SW 1271 (cell line): ENCODE data around the gene SLC24A3.

Source experiments
- DNase-seq, 2 experiments: peaks; one replicate each; lab custom pipeline; 2025; lab: John Stamatoyannopoulos, UW

SLC24A3 gene

DNA sequence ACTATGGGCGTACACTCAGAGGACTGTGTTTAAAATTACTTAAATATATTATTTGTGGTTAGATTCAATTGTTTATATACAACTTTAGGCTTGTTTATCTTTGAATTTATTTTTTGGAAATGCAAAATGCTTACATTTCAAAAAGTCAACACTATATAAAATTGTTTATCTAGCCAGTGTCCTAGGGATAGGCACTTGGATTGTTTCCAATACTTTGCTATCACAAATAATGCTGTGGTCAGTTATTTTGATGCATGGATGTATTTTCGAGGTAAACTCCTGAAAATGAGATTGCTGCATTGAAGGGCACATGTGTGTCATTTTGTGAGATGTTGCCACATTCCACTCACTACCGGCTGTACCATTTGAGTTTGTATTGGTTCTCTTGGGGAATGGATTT is 213.9 kb downstream of the SLC24A3 start:
- DNase-seq = no peak

DNA sequence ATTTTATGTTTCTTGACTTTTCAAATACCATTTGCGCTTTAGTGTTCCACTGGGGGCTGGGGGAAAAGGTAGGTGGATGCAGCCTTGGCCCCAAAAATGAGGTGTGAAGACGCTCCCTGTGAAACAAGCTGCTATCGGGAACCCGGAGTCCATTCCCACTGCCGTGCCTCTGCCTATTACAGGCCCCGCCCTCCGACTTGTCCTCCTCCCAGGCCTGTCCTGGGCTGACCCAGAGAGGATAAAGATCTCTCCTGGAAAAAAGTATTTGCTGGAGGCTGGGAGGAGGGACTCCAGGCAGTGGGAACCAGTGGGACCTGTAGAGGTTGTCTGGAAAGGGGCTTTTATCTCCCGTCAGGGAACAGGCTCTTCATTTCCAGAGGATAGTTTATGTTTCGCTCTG is 215.0 kb downstream of the SLC24A3 start:
- DNase-seq = no peak

GRCh38 chr20:19427913-19428312 is 215.5 kb downstream of the SLC24A3 start:
- no peak for DNase-seq

GRCh38 chr20:19428324-19428723 is 215.9 kb downstream of the SLC24A3 start:
- DNase-seq = no peak

DNA sequence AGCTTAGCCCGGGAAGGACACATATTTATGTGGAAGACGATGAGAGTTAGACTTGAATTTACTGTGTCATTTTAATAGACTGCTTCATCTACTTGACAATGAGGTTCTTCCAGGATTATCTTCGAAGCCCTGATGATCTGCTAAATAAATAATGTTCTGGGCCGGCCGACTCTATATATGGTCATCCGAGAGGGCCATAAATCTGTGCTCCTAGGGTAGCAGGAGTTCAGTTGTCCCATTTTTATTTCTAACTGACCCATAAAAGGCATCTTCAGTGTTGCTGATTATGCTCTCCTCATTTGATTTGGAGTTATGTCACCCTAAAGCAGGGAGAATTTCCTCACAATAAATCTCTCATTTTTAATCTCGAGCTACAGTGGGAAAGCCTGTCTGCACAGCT is 217.1 kb downstream of the SLC24A3 start:
- DNase-seq = no peak

DNA sequence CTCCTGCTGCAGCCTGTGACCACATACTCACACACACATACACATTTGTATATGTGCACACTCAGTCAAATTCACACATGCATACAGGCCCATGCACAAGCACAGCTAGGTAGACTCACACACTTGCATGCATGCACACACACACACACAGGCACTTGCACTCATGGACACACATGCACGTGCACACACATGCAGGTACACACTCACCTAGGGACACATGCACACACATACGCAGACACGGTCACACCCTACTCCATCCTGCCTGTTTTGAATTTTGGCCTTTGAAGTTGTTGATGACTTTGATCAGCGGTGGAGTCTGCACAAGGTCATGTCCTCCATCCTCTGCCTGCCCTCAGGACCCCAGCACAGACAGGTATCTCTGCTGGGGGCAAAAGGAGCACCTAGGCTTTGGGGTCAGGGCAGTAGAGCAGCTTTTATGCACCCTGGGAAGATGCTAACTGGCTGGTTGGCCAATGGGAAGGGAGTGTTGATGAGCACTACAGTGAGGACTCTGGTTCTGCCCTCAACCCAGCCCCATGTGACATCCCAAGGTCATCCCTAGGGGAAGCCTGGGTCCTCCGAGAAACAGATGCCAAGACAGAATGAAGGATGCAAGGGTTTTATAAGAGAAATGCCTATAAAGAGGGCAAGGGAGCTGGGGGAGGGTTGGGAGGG is 218.3 kb downstream of the SLC24A3 start:
- DNase-seq = no peak

DNA sequence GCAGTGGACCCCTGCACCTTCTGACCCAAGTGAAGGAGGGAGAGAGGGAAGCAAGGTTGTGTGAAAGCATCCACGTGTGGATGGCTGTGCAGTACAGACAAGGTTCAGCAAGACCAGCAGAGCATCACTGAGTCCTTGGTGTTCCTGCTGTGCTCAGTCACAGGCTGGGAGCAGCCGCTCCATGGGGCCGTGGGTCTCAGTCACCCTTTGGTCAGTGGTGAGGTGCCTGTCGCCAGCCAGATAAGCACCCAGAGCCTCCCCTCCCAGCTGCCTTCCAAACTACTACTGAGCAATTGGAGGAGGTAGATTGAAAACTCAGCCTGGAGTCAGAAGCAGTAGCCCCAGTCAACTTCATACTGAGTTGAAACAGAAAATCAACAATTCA is 218.9 kb downstream of the SLC24A3 start:
- no peak for DNase-seq

DNA sequence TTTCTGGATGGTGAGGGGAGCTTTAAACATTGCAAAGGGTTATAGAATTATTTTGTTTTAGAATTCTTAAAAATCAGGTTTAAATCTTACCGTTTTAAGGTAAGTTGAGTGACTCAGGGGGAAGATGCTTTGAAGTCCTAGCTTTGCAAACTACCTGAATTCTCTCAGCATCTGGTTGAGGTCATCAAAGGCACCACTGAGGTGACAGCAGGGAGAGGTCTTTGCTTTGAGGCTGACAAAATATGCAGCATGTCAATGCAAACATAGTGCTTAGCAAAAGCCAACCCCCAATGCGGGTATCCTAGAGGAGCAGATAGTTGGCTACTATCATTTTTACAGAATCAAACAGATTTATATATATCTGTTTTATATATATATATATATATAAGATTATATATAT is 219.5 kb downstream of the SLC24A3 start:
- DNase-seq = no peak

- DNase-seq = no peak
These were observed 221.2 kb downstream of the SLC24A3 start for GRCh38 chr20:19433371-19434350.

DNA sequence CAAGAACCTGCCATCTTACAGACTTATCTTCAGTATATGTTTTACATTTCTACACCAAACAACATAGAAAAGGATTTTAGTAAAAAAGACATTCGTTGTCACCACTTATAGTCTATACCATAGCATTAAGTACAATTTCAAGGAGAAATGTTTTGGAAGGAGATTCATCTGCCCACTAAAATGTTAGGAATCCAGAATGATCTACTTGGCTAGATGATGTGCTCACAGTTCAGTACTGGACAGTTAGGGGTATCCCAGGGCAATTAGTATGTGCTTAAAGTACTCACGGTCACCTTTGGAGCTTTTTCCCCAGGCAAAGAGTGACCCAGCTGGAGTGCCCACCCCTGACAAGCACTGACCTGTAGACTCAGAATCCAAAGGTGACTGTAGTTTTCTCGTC is 222.9 kb downstream of the SLC24A3 start:
- no peak for DNase-seq

DNA sequence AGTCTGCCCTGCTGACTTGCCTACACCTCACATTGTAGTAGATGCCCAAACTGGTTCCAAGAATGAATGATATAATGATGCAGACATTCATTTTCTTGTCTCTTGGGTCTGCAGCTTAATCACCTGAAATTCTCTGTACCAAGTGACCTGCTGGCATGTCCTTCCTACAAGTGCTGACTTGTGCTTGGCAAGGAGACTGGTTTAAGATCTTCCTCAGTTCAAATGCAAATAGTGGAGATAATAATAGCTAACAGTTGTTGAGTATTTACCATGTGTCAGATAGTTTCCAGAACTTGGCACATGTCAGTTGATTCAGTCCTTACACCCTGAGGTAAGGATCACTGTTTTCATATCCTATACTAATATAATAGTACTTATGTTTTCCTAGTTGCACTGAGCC is 223.4 kb downstream of the SLC24A3 start:
- no peak for DNase-seq

DNA sequence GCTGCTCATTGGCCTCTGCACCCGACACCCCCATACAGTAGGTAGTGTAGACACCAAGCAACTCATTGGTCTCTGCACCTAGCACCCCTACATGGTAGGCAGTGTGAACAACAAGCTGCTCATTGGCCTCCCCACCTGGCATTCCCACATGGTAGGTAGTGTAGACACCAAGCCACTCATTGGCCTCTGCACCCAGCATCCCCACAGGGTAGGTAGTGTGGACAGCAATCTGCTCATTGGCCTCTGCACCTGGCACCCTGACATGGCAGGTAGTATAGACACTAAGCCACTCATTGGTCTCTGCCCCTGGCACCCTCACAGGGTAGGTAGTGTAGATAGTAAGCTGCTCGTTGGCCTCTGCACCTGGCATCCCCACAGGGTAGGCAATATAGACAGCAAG is 226.0 kb downstream of the SLC24A3 start:
- no peak for DNase-seq

- no peak for DNase-seq
These were observed 228.5 kb downstream of the SLC24A3 start for GRCh38 chr20:19440660-19441527.

- DNase-seq = no peak
These were observed 233.8 kb downstream of the SLC24A3 start for GRCh38 chr20:19446246-19446645.

GRCh38 chr20:19448632-19449031 is 236.2 kb downstream of the SLC24A3 start:
- no peak for DNase-seq

- no peak for DNase-seq
These were observed 236.6 kb downstream of the SLC24A3 start for GRCh38 chr20:19449051-19449450.

GRCh38 chr20:19451231-19451922 is 238.9 kb downstream of the SLC24A3 start:
- no peak for DNase-seq

GRCh38 chr20:19451923-19452295 is 239.5 kb downstream of the SLC24A3 start:
- no peak for DNase-seq

GRCh38 chr20:19453410-19453809 is 241.0 kb downstream of the SLC24A3 start:
- DNase-seq = no peak

DNA sequence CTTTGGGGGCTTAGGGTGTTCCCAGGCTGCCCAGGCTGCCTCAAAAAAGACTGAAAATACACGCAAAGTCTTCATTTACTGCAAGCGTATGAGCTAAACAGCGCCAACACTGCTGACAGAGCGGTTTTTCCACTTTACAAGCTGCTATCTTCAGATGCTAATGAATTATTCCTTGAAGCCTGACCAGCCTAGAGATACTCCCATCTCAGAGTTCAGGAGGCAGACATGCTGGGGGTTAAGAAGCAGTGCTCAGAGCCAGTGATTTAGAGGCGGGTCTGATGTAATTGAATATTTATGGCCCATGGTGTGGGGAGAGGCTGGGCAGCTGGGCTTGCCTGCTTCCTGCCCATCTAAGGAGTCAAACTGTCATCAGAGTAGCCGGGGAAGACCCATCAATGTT is 241.4 kb downstream of the SLC24A3 start:
- no peak for DNase-seq

DNA sequence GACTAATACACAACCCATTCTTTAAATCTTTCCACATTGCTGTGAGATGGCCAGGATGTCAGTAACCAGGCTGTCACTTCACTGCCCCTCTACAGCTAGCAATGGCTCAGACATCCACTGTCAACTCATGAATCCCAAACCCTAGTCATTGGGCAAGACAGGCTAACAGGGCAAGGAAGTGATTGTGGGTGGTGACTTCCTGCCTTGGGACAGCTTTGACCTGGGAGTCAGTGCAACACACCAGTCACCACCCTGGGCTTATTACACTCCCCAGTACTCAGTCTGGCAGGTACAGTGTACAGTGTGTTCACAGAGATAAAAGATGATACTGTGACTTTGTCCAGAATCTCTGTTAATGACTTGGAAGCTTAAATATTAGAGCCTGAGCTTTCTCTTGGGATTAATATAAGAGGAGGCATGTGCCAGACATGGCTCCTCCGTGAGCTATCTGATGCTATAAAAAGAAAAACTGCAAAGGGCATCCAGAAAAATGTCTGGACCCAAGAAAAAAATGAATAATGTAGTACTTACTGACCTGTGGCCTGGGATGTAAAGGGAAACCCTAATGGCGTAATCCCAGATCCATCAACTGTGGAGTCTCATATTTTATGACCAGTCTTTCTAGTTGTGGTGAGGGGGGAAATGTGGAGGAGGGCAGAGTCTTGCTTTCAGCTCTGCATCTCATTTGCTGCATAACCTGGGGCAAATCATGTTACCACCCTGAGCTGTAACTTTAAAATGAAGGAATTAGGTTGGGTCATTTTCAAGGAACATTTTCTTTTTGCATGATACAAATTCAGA is 244.4 kb downstream of the SLC24A3 start:
- no peak for DNase-seq
